Erythroblast (primary cell): ENCODE results near the gene GNG7.
"Not testable (repeated sequence)": the region's sequence is repeated elsewhere in the genome, so short reads cannot be mapped to it uniquely, and the experiment has no call there.

Experiments used
- DNase-seq, 2 experiments: peaks; one replicate each; lab custom pipeline; 2025; lab: John Stamatoyannopoulos, UW
- GATA1 ChIP-seq: IDR thresholded peaks from 2 replicates; pipeline ENCODE4 v1.6.1; 2011; ENCODE audit warnings: low read depth, mild to moderate bottlenecking, control low read depth, low read length, moderate library complexity
- POLR2A ChIP-seq: IDR thresholded peaks from 2 replicates; pipeline ENCODE4 v1.6.1; 2011; ENCODE audit warnings: mild to moderate bottlenecking, low read length

Gene GNG7

GRCh38 chr19:2527171-2527570 is 175.3 kb downstream of the GNG7 start:
- no peak for DNase-seq

GRCh38 chr19:2524840-2525723 is 177.4 kb downstream of the GNG7 start:
- DNase-seq, result no peak
- no peak for TF ChIP-seq POLR2A
- TF ChIP-seq GATA1, result no peak

More at GRCh38 chr19:2527171-2527570, 175.3 kb downstream of the GNG7 start:
- TF ChIP-seq GATA1 (no peak), POLR2A (no peak)

GRCh38 chr19:2524361-2524839 is 178.1 kb downstream of the GNG7 start:
- TF ChIP-seq GATA1 (no peak), POLR2A (no peak)
- no peak for DNase-seq

- DNase-seq, result no peak
- TF ChIP-seq POLR2A, result no peak
Observed at GRCh38 chr19:2523630-2524311, 178.7 kb downstream of the GNG7 start.

GRCh38 chr19:2519482-2519881 is 183.0 kb downstream of the GNG7 start:
- TF ChIP-seq GATA1 (no peak), POLR2A (no peak)
- DNase-seq, result no peak

GRCh38 chr19:2518856-2519255 is 183.6 kb downstream of the GNG7 start:
- DNase-seq, result not testable (repeated sequence)

GRCh38 chr19:2517881-2518601 is 184.5 kb downstream of the GNG7 start:
- TF ChIP-seq POLR2A (no peak), GATA1 (no peak)
- no peak for DNase-seq

GRCh38 chr19:2516727-2517126 is 185.8 kb downstream of the GNG7 start:
- DNase-seq, result no peak
- no peak for TF ChIP-seq POLR2A
- TF ChIP-seq GATA1, result no peak

- DNase-seq, result no peak
- TF ChIP-seq POLR2A (no peak), GATA1 (no peak)
Observed at GRCh38 chr19:2514981-2515518, 187.4 kb downstream of the GNG7 start.

- no peak for DNase-seq
- TF ChIP-seq GATA1, result no peak
- no peak for TF ChIP-seq POLR2A
Observed at GRCh38 chr19:2512523-2513431, 189.7 kb downstream of the GNG7 start.

GRCh38 chr19:2511991-2512390 is 190.5 kb downstream of the GNG7 start:
- no peak for TF ChIP-seq POLR2A
- DNase-seq, result no peak

- no peak for DNase-seq
- no peak for TF ChIP-seq POLR2A
- TF ChIP-seq GATA1, result no peak
Observed at GRCh38 chr19:2511570-2511969, 190.9 kb downstream of the GNG7 start.

- no peak for DNase-seq
Observed at GRCh38 chr19:2509096-2509495, 193.4 kb downstream of the GNG7 start.

More at GRCh38 chr19:2509096-2509495, 193.4 kb downstream of the GNG7 start:
- TF ChIP-seq POLR2A, result no peak
- TF ChIP-seq GATA1, result no peak
